ENCODE measurements around the gene CASP6.

The CASP6 gene

DNA sequence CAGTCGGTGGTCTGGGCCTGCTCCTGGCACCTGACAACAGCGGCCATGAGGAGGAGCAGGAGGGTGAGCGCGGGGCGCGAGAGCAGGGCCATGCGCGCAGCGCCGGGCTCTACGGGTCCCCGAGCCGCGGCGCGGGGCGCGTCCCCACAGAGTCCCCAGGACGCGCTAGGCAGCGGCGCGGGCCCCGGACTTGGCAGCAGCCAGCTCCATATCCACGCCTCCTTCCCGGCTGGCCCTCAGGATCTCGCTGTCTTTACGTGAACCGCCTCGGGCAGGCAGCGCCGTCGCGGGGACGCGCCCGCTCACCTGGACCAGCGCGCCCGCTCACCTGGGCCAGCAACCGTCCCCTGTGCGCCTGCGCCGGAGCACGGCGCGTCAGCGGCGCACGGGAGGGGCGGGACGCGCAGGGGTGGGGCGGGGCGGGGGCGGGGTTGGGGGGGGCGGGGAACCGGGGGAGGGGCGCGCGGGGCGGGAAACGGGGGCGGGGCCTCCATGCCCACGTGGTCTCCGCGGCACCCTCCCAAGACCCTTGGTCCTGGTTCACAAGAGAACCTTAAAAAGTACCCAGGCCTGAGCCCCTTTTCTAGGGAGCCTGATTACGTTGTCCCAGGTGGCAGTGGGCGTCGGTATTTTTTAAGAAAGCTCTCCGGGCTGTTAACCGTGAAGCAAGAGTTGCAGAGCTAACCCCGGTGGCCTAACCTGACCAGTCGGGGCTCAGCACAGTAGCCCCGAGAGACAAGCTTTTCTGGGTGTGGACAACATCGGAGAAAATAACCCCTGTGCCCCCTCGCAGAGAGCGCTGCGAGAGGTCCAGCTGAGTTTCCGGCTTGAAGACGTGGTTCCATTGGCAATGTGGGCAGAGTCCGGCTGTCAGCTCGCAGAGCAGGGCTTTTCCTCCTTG, 26.7 kb upstream of the CASP6 start, which contains the start of gene PLA2G12A:
Gene PLA2G12A (minus strand): TSS at position 353 of the 901 bp plus-strand sequence. CDS start 261 bp downstream, at position 92.
- TF ChIP-seq, protein P1, sequence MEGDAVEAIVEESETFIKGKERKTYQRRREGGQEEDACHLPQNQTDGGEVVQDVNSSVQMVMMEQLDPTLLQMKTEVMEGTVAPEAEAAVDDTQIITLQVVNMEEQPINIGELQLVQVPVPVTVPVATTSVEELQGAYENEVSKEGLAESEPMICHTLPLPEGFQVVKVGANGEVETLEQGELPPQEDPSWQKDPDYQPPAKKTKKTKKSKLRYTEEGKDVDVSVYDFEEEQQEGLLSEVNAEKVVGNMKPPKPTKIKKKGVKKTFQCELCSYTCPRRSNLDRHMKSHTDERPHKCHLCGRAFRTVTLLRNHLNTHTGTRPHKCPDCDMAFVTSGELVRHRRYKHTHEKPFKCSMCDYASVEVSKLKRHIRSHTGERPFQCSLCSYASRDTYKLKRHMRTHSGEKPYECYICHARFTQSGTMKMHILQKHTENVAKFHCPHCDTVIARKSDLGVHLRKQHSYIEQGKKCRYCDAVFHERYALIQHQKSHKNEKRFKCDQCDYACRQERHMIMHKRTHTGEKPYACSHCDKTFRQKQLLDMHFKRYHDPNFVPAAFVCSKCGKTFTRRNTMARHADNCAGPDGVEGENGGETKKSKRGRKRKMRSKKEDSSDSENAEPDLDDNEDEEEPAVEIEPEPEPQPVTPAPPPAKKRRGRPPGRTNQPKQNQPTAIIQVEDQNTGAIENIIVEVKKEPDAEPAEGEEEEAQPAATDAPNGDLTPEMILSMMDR (IDR thresholded peaks at IDR 0.05; ENCODE audit: low read depth, low read length), result no peak
- H3K4me3 ChIP-seq (ENCODE audit: low read depth, low read length), result peak within 1 kb of the TSS; percentile 90

DNA sequence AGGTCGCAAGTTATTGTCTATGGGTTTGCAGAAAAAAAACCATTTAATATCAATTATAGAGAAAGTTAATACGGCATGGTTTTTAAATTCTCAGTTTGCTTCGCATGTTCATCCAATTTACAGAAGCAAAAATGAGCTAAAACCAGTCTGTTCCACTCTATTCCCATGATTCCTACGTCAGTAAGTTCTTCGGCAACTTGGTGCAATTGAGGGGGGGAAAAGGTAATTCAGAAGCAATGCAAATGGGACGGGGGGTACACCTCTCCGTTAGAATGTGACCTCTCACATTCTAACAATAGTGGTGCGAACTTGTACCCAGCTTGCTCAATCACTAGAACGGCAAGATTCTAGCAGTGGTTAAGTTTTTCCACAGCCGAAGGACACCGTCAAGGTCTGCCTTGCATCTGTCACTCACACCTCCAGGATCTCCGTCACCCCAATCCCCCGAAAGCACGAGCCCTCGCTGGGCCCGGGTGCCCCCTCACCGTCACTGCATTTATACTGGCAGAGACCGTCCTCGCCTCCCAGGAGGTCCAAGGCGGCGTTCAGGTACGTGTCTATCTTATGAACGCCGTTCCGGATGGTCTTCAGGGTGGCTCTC, 26.0 kb upstream of the CASP6 start:
- TF ChIP-seq, protein P1 (IDR thresholded peaks at IDR 0.05; ENCODE audit: low read depth, low read length), result no peak
- H3K4me3 ChIP-seq (ENCODE audit: low read depth, low read length), result peak overlapping the region; percentile 90

DNA sequence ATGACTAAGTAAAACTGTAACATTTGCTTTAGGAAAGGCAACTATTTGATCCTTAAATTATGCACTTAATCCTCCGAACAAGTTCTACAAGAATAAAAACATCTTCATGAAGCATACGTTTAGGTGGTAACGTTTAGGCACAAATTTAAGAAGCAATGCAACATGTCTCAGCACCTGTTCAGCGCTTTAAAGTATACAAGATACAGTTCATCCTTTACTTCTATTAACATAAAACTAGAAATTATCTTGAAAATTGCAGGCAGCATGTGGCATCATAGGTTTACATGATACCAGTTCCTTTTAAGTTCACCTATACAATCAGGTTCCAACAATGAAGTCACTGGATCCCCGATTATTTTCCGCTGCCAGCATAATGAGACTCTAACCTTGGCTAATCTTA, 25.1 kb upstream of the CASP6 start:
- H3K4me3 ChIP-seq (ENCODE audit: low read depth, low read length), result peak overlapping the region; percentile 90

DNA sequence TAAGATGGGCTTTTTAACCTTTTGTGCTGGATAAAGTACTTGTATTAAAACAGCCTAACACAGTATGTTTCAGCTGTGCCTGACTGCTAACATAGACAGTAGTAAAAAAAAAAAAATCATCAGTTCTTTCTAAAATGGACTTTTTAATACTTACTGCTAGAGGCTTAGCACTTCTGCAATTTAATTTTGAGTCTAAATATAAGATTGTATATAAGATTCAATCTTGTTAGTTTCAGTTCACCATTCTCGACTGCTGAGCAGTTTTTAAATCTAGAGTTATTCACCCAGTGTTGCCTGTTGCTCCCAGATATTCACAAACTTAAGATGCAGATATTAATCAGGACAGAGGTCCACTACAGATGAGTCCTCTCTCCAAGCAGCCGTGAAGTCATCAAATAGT, 19.9 kb upstream of the CASP6 start:
- H3K4me3 ChIP-seq (ENCODE audit: low read depth, low read length), result no peak overlapping the region
- TF ChIP-seq, protein P1 (IDR thresholded peaks at IDR 0.05; ENCODE audit: low read depth, low read length), result no peak

More for the DNA sequence above, 25.1 kb upstream of the CASP6 start:
- TF ChIP-seq, protein P1 (IDR thresholded peaks at IDR 0.05; ENCODE audit: low read depth, low read length), result no peak

DNA sequence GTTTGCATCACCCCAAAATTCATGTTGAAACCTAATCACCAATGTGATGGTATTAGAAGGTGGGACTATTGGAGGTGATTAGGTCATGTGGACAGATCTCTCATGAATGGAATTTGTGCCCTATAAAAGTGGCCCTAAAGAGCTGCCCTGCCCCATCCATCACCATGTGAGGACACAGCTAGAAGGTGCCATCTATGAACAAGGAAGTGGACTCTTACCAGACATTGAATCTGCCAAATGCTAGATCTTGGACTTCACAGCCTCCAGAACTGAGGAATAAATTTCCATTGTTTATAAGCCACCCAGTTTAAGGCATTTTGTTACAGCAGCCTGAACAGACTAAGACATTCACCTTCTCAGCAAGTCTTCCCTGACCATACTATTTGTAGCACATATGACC, 19.1 kb upstream of the CASP6 start:
- TF ChIP-seq, protein P1 (IDR thresholded peaks at IDR 0.05; ENCODE audit: low read depth, low read length), result no peak
- H3K4me3 ChIP-seq (ENCODE audit: low read depth, low read length), result no peak overlapping the region

DNA sequence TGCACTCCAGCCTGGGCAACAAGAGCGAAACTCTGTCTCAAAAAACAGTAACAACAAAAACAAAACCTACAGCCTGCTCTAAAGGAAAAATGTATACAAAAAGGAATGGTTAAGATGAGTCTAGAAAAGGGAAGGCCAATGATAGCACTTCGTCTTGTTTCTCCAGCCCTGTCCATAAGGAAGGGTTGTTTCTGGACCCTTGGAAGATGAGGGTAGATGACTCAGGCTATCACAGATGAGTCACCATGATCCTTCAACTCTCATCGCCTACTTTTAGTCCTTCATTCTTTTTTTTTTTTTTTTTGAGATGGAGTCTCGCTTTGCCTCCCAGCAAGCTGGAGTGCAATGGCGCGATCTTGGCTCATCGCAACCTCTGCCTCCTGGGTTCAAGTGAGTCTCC, 17.8 kb upstream of the CASP6 start:
- no peak overlapping the region for H3K4me3 ChIP-seq (ENCODE audit: low read depth, low read length)
- TF ChIP-seq, protein P1 (IDR thresholded peaks at IDR 0.05; ENCODE audit: low read depth, low read length), result no peak

DNA sequence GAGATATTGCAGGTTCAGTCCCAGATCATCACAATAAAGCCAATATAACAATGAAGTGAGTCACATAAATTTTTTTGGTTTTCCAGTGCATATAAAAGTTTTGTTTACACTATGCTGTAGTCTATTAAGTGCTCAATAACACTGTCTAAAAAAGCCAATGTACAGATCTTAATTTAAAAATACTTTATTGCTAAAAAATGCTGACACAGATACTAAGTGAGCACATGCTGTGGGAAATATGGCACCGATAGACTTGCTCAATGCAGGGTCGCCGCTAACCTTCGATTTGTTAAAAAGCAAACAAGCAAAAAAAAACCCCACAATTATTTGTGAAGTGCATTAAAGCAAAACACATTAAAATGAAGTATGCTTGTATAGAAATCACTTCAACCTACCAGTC, 16.4 kb upstream of the CASP6 start:
- TF ChIP-seq, protein P1 (IDR thresholded peaks at IDR 0.05; ENCODE audit: low read depth, low read length), result no peak

More for the DNA sequence above, 16.4 kb upstream of the CASP6 start:
- H3K4me3 ChIP-seq (ENCODE audit: low read depth, low read length), result no peak overlapping the region
